PC-3 (cell line): Measurements from ENCODE around the gene AZIN2. TPM values are rescaled to one million over a fixed set of nuclear protein-coding genes. Genes with fewer than 3 reads are reported as not detected.
"Not testable (repeated sequence)": the region's sequence is repeated elsewhere in the genome, so short reads cannot be mapped to it uniquely, and the experiment has no call there.

ENCODE experiments used
- ATAC-seq: fragments of 200-7000 bp; cut with Tn5 transposase; 2 replicates; pipeline ENCODE4 v1.9.1; 2020; ENCODE audit warnings: mild to moderate bottlenecking, moderate library complexity
- BruUV-seq: library from RNA; stranded (reverse); fragments of 400-500 nt; replicated peaks from 2 replicates; lab custom pipeline; 2021; lab: Mats Ljungman, UMichigan
- CTCF ChIA-PET: fragments of 300-600 bp; sonication (Branson Sonifier 250); formaldehyde crosslinking; loops from one replicate; lab custom pipeline; 2022; ENCODE audit warnings: antibody characterized with exemption; lab: Charles Lee
- POLR2A ChIA-PET: fragments of 300-600 bp; sonication (Branson Sonifier 250); formaldehyde crosslinking; loops from one replicate; lab custom pipeline; 2022; ENCODE audit warnings: antibody characterized with exemption; ENCODE audit not compliant: unreplicated experiment; lab: Charles Lee
- DNase-seq: peaks from one replicate; pipeline ENCODE4 v3.0.0-alpha.2; 2015
- H2AFZ ChIP-seq: fragments of 300-600 bp; sonication (generic); 2 replicates; pipeline ENCODE4 v1.6.0; 2016; ENCODE audit warnings: antibody characterized with exemption, low read length
- H3F3A ChIP-seq: fragments of 300-600 bp; sonication (generic); one replicate; pipeline ENCODE4 v1.6.0; 2017; ENCODE audit warnings: antibody characterized with exemption, low read length, control low read depth, mild to moderate bottlenecking; ENCODE audit not compliant: unreplicated experiment
- H3K27ac ChIP-seq: fragments of 300-600 bp; sonication (generic); 2 replicates; pipeline ENCODE4 v1.5.1; 2016; ENCODE audit warnings: mild to moderate bottlenecking, low read length
- H3K27me3 ChIP-seq: fragments of 300-600 bp; sonication (generic); 2 replicates; pipeline ENCODE4 v1.6.1; 2016; ENCODE audit warnings: low read length, mixed read lengths
- H3K36me3 ChIP-seq: fragments of 300-600 bp; sonication (generic); 2 replicates; pipeline ENCODE4 v1.6.1; 2016; ENCODE audit warnings: low read depth, mixed run types, low read length, mixed read lengths
- H3K4me1 ChIP-seq: fragments of 300-600 bp; sonication (generic); 2 replicates; pipeline ENCODE4 v1.5.1; 2016; ENCODE audit warnings: low read length; ENCODE audit not compliant: insufficient read depth
- H3K4me2 ChIP-seq: fragments of 300-600 bp; sonication (generic); 2 replicates; pipeline ENCODE4 v1.6.0; 2016; ENCODE audit warnings: low read length
- H3K4me3 ChIP-seq: fragments of 300-600 bp; sonication (generic); 2 replicates; pipeline ENCODE4 v1.5.1; 2016; ENCODE audit warnings: mild to moderate bottlenecking, low read length, mixed read lengths
- H3K79me2 ChIP-seq: fragments of 300-600 bp; sonication (generic); 2 replicates; pipeline ENCODE4 v1.6.1; 2017; ENCODE audit warnings: low read length, mixed read lengths
- H3K9ac ChIP-seq: fragments of 300-600 bp; sonication (generic); 2 replicates; pipeline ENCODE4 v1.6.0; 2016; ENCODE audit warnings: mild to moderate bottlenecking, low read length
- H3K9me2 ChIP-seq: fragments of 300-600 bp; sonication (generic); replicated peaks from 2 replicates; pipeline ENCODE4 v1.6.1; 2016; ENCODE audit warnings: mixed run types, low read length, mixed read lengths
- H3K9me3 ChIP-seq: fragments of 300-600 bp; sonication (generic); 2 replicates; pipeline ENCODE4 v1.6.1; 2016; ENCODE audit warnings: low read length, mixed read lengths
- H4K20me1 ChIP-seq: fragments of 300-600 bp; sonication (generic); 2 replicates; pipeline ENCODE4 v1.6.1; 2016; ENCODE audit warnings: low read length, mixed read lengths
- CTCF ChIP-seq: fragments of 300-600 bp; sonication (generic); conservative IDR thresholded peaks from 2 replicates; pipeline ENCODE4 v1.5.1; 2017; ENCODE audit warnings: antibody characterized with exemption, low read depth, mild to moderate bottlenecking, low read length
- EZH2 ChIP-seq: fragments of 300-600 bp; sonication (generic); IDR thresholded peaks from one replicate; pipeline ENCODE4 v1.6.1; 2017; ENCODE audit warnings: antibody characterized with exemption, mild to moderate bottlenecking, low read length; ENCODE audit not compliant: unreplicated experiment
- EZH2phosphoT487 ChIP-seq: fragments of 300-600 bp; sonication (generic); IDR thresholded peaks from 2 replicates; pipeline ENCODE4 v1.6.1; 2018; ENCODE audit warnings: mild to moderate bottlenecking, antibody characterized with exemption, low read length, borderline replicate concordance
- intact Hi-C: fragments of 100-400 bp; cut with micrococcal nuclease; formaldehyde crosslinking; loops from 2 replicates; pipeline ENCODE4 v1.9.0; 2023
- total RNA-seq: library from RNA; depleted of rRNA; stranded (reverse); fragments of >200 nt; gene quantifications from 2 replicates; pipeline ENCODE4 v1.2.3, GENCODE V29; 2014

AZIN2 gene
- total RNA-seq, 1 experiment from 2014 or later = 2.2 TPM

- Histone ChIP-seq H3K4me1 (peaks cover 7% of the 10 kb centered on the region), H3K9me3 (peaks cover 17% of the 10 kb centered on the region; the same call in 1 of the 2 replicates), H3K27me3 (no peaks in the 10 kb centered on the region), H3K36me3 (no peaks in the 10 kb centered on the region; the same call in 1 of the 2 replicates), H3K9ac (no peak overlapping the region), H2AFZ (no peak overlapping the region), H3K79me2 (no peaks in the 10 kb centered on the region), H3K4me3 (no peak overlapping the region), H3K27ac (no peak overlapping the region), H3K4me2 (no peak overlapping the region), H3K9me2 (no peaks in the 10 kb centered on the region), H3F3A (no peaks in the 10 kb centered on the region), H4K20me1 (no peaks in the 10 kb centered on the region)
- ChIA-PET CTCF (no interaction called here), POLR2A (no interaction called here)
- DNase-seq = no peak
- intact Hi-C loops = no loop called here
- no TSS peak for BruUV-seq
- ATAC-seq = no peak
- TF ChIP-seq EZH2 (no peak), CTCF (no peak), EZH2phosphoT487 (no peak)
These were observed 19.1 kb upstream of the AZIN2 start for GRCh38 chr1:33061834-33062233.

DNA sequence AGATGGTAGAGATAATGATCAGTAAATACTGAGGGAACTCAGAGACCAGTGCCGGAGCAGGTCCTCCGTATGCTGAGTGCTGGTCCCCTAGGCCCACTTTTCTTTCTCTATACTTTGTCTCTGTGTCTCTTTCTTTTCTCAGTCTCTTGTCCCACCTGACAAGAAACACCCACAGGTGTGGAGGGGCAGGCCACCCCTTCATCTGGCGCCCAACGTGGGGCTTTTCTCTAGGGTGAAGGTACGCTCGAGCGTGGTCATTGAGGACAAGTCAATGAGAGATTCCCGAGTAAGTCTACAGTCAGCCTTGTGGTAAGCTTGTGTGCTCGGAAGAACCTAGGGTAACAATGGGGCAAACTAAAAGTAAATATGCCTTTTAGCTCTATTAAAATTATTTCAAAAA lies 16.7 kb upstream of the AZIN2 start:
- H3F3A ChIP-seq, H3K36me3 ChIP-seq, ATAC-seq, H3K79me2 ChIP-seq, CTCF ChIA-PET, H3K9me2 ChIP-seq, H2AFZ ChIP-seq, BruUV-seq, H3K27me3 ChIP-seq, H3K9ac ChIP-seq, POLR2A ChIA-PET, intact Hi-C loops, H3K4me2 ChIP-seq, H3K4me3 ChIP-seq, DNase-seq, H3K27ac ChIP-seq, H4K20me1 ChIP-seq: not testable (repeated sequence)
- peaks cover 17% of the 10 kb centered on the region; the same call in 1 of the 2 replicates for H3K9me3 ChIP-seq
- peaks cover 11% of the 10 kb centered on the region for H3K4me1 ChIP-seq

DNA sequence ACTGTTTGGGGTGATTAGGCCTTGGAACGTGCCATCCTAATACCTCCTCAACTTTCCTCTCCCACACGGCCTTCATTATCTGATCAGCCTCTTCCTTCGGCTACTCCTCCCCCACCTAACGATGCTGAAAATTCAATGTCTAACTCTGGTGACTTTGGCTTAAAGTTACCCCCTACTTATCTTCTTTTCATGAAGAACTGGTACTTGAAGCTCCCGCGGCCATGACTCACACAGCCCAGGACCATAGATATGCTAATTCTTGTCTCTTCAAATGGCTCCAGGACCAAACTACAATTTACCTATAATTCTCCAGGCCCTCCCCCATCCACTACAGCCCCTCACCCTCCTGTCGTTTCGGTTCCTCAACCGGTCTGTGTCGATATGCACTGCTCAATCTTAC lies 15.7 kb upstream of the AZIN2 start:
- H3K9me3 ChIP-seq = peaks cover 17% of the 10 kb centered on the region; the same call in 1 of the 2 replicates
- TF ChIP-seq EZH2 (no peak), CTCF (no peak)
- H3K4me3 ChIP-seq = no peak overlapping the region
- H3K27me3 ChIP-seq = no peaks in the 10 kb centered on the region
- no peaks in the 10 kb centered on the region; the same call in 1 of the 2 replicates for H3K36me3 ChIP-seq
- no peaks in the 10 kb centered on the region for H3F3A ChIP-seq
- no peaks in the 10 kb centered on the region for H4K20me1 ChIP-seq
- no peak overlapping the region for H3K27ac ChIP-seq
- ChIA-PET POLR2A (no interaction called here), CTCF (no interaction called here)
- no TSS peak for BruUV-seq
- no peak overlapping the region for H3K9ac ChIP-seq
- no peaks in the 10 kb centered on the region for H3K9me2 ChIP-seq
- no peak overlapping the region for H3K4me2 ChIP-seq
- DNase-seq = no peak
- no peaks in the 10 kb centered on the region for H3K79me2 ChIP-seq
- H2AFZ ChIP-seq = no peak overlapping the region
- ATAC-seq = no peak
- peaks cover 11% of the 10 kb centered on the region for H3K4me1 ChIP-seq
- intact Hi-C loops = no loop called here

- H3K4me2 ChIP-seq, H3K9ac ChIP-seq, H3K9me2 ChIP-seq, H3K79me2 ChIP-seq, H4K20me1 ChIP-seq, ATAC-seq, H3K27ac ChIP-seq, CTCF ChIA-PET, H3F3A ChIP-seq, H3K27me3 ChIP-seq, intact Hi-C loops, H3K4me3 ChIP-seq, BruUV-seq, H3K4me1 ChIP-seq, POLR2A ChIA-PET, H3K36me3 ChIP-seq, DNase-seq, H2AFZ ChIP-seq: not testable (repeated sequence)
- H3K9me3 ChIP-seq = peaks cover 17% of the 10 kb centered on the region; the same call in 1 of the 2 replicates
These were observed 14.5 kb upstream of the AZIN2 start for GRCh38 chr1:33066477-33066876.

DNA sequence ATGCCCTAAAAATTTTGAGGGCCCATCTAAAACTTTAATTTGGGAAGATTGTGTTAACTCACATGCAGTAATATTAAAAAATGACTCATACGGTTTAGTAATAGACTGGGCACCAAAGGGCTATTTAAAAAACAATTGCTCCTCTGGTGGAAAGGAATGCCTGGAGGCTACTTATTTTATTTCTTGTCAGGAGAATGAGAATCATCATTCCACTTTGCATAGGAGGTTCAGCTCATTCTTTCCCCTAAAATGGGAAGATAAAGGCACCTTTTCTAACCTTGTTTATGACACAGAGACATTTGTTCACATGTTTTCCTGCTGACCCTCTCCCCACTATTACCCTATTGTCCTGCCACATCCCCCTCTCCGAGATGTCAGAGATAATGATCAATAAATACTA lies 12.8 kb upstream of the AZIN2 start:
- POLR2A ChIA-PET, BruUV-seq, H3K36me3 ChIP-seq, H3K27ac ChIP-seq, H3K27me3 ChIP-seq, H3F3A ChIP-seq, CTCF ChIA-PET, intact Hi-C loops, H3K9ac ChIP-seq, H3K9me2 ChIP-seq, H3K79me2 ChIP-seq, H4K20me1 ChIP-seq, ATAC-seq, H2AFZ ChIP-seq, H3K4me2 ChIP-seq, H3K4me1 ChIP-seq, H3K4me3 ChIP-seq: not testable (repeated sequence)
- peaks cover 11% of the 10 kb centered on the region; the same call in 1 of the 2 replicates for H3K9me3 ChIP-seq
- DNase-seq = peak; percentile 46
